Adrenal gland (tissue), 12 donors: ENCODE measurements around the gene TRIM14. TPM values are rescaled to one million over a fixed set of nuclear protein-coding genes. Genes with fewer than 3 reads are reported as not detected.
"Not testable (repeated sequence)": the region's sequence is repeated elsewhere in the genome, so short reads cannot be mapped to it uniquely, and the experiment has no call there.

Experiments used
- DNase-seq, 7 donors: peaks; one replicate each; pipeline ENCODE4 v3.0.0-alpha.2; 2019 to 2020
- H3K27ac ChIP-seq, 5 donors: fragments of 200-600 bp; sonication (generic) in 4 of 5; 1 replicate in 3 of 5; 2 replicates in 2 of 5; pipeline versions ENCODE4 v1.5.1 to v1.8.0; 2016 to 2020; ENCODE audit warnings: mild to moderate bottlenecking in 1 of 5
- H3K27me3 ChIP-seq: fragments of 200-600 bp; 2 replicates; pipeline ENCODE4 v1.8.0; 2021
- H3K36me3 ChIP-seq, 2 donors: fragments of 200-600 bp; replicated peaks in 1 of 2; 1 replicate in 1 of 2; 2 replicates in 1 of 2; pipeline versions ENCODE4 v1.5.1 to v1.8.0; 2018 to 2022
- H3K4me1 ChIP-seq, 2 donors: fragments of 200-600 bp; replicated peaks in 1 of 2; 1 replicate in 1 of 2; 2 replicates in 1 of 2; pipeline versions ENCODE4 v1.5.1 to v1.8.0; 2018 to 2021
- H3K4me3 ChIP-seq, 4 donors: fragments of 200-600 bp; sonication (generic) in 3 of 4; one replicate each; pipeline ENCODE4 v1.5.1; 2016 to 2018
- H3K9me3 ChIP-seq, 3 donors: fragments of 200-600 bp; sonication (generic) in 1 of 3; replicated peaks in 1 of 3; 1 replicate in 2 of 3; 2 replicates in 1 of 3; pipeline versions ENCODE4 v1.5.1 to v1.8.0; 2016 to 2021
- POLR2A ChIP-seq, 2 donors: fragments of 450-650 bp; IDR thresholded peaks; one replicate each; pipeline ENCODE4 v1.6.1; 2017; ENCODE audit warnings: antibody characterized with exemption in 2 of 2, mild to moderate bottlenecking in 2 of 2, moderate library complexity in 1 of 2
- WGBS, 4 donors: extraction: QIAGEN DNeasy Blood & Tissue Kit in 2 of 4; methylation state at CpG; one replicate each; pipeline versions ENCODE4 v1.1.5 to v1.1.7; 2013 to 2017; 5-methylcytosine and 5-hydroxymethylcytosine counted together
- intact Hi-C, 2 donors: fragments of 100-400 bp; cut with DNase I; formaldehyde crosslinking; loops; one replicate each; pipeline versions ENCODE4 v1.14.1 to v1.15.0; 2022 to 2023
- polyA plus RNA-seq, 3 donors: library from polyadenylated mRNA; stranded (reverse); fragments of 200-250 nt in 2 of 3; fragments of 350-450 nt in 1 of 3; fragmentation: Illumina TruSeq in 1 of 3; extraction: RNeasy Lipid Tissue Mini Kit (QIAGEN cat#74804) in 1 of 3; gene quantifications; one replicate each; pipeline ENCODE4 v1.2.3, GENCODE V29; 2013 to 2014
- small RNA-seq, 2 donors: library from RNA; depleted of rRNA; stranded (forward); fragments of <200 nt; gene quantifications; one replicate each; pipeline ENCODE3, GENCODE V24; 2016
- total RNA-seq, 9 donors: library from RNA; depleted of rRNA in 4 of 9; stranded (reverse); fragments of >200 nt in 4 of 9; fragments of 120-200 nt in 1 of 9; fragmentation: NEBNext Ultra II Directional in 1 of 9; extraction: Animal tissue kit (Norgen Biotek cat#: 25700) in 1 of 9; gene quantifications; one replicate each; pipeline versions ENCODE4 v1.1.0 to v1.2.4, GENCODE V29; 2013 to 2023
- TF ChIP-seq, protein P1 (sequence below), 6 experiments: fragments of 450-650 bp in 4 of 6; fragments of 200-600 bp in 2 of 6; sonication (generic) in 1 of 6; IDR thresholded peaks; 1 replicate in 5 of 6; 2 replicates in 1 of 6; pipeline versions ENCODE4 v1.5.1 to v1.8.0; 2016 to 2021; ENCODE audit warnings: antibody characterized with exemption in 6 of 6, mild to moderate bottlenecking in 2 of 6, moderate library complexity in 1 of 6
- donor health status: healthy with polysubstance abuse.
- donor health status: Bipolar disorder and iron deficiency.
- donor health status: DM: yes; HTN: yes; CAD: no.
- donor health status: DM: no; HTN: no; CAD: no.
- donor health status: DM: no; HTN: no; CAD: no.
- donor health status: DM: yes; HTN: yes; CAD: no.

Gene TRIM14
- total and polyA plus RNA-seq, 12 donors = 0.72 to 24.8 (median 13.9) TPM

DNA sequence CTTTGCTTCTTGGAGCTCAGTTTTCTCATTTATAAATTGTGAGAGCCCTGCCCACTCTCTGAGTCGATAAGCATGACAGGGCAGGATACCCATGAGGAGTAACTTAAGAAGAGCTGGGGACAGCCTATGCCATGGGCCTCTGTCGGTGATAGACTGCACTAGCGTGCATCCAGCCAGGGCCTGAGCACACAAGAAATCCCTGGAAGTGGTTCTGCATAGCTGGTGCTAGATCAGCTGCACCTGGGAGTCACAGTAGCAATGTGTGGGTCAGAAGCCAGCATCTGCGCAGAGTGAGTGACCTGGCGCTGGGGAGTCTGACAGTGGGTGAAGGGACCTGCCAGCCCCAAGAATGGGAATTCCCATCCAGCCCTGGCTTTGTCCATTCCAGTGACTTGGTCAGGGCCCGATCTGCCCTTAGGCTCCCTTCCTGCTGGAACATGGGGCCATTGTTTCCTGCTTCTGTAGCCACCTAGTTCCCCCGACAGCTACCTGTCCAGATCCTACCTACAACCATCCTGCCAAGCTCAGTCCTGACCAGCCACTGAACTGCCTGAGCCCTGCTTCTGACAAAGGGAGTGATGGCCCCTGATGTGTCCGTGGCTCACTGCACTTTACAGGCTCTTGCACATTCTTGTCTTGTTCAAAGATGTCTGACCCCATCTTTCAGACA lies 98.4 kb downstream of the TRIM14 start:
- H3K9me3 ChIP-seq = no peaks in the 10 kb centered on the region
- no peaks in the 10 kb centered on the region for H3K27me3 ChIP-seq
- peaks cover 0 to 37% of the 10 kb centered on the region in 2 donors for H3K36me3 ChIP-seq
- WGBS, 4 donors = 93 to 97% (median 96%) methylated on average over 6 to 8 of the region's 8 CpGs
- intact Hi-C loops = no loop called here
- peaks cover 7 to 11% of the 10 kb centered on the region in 2 donors for H3K4me1 ChIP-seq
- TF ChIP-seq, protein P1, sequence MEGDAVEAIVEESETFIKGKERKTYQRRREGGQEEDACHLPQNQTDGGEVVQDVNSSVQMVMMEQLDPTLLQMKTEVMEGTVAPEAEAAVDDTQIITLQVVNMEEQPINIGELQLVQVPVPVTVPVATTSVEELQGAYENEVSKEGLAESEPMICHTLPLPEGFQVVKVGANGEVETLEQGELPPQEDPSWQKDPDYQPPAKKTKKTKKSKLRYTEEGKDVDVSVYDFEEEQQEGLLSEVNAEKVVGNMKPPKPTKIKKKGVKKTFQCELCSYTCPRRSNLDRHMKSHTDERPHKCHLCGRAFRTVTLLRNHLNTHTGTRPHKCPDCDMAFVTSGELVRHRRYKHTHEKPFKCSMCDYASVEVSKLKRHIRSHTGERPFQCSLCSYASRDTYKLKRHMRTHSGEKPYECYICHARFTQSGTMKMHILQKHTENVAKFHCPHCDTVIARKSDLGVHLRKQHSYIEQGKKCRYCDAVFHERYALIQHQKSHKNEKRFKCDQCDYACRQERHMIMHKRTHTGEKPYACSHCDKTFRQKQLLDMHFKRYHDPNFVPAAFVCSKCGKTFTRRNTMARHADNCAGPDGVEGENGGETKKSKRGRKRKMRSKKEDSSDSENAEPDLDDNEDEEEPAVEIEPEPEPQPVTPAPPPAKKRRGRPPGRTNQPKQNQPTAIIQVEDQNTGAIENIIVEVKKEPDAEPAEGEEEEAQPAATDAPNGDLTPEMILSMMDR (IDR thresholded peaks at IDR 0.05) = no peak
- TF ChIP-seq POLR2A (IDR thresholded peaks at IDR 0.05) = no peak
- peak in 1 of 7 donors; percentile 37 for DNase-seq
- H3K4me3 ChIP-seq = no peak overlapping the region
- H3K27ac ChIP-seq = no peak overlapping the region

DNA sequence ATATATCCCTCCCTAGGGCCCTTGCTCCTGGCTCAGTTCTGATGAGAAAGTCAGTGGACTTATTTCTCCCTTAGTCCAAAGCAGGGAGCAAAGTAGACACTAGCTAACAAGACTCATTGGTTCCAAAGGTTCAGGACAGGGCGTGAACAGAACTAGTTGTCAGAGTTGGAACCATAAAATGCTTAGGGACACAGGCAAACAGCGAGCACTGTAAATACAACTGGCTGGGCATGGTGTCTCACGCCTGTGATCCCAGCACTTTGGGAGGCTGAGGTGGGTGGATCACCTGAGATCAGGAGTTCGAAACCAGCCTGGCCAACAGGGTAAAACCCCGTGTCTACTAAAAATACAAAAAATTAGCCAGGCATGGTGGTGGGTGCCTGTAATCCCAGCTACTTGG lies 99.2 kb downstream of the TRIM14 start:
- peaks cover 0 to 44% of the 10 kb centered on the region in 2 donors for H3K36me3 ChIP-seq
- H3K9me3 ChIP-seq, H3K27ac ChIP-seq, H3K4me3 ChIP-seq, H3K27me3 ChIP-seq, intact Hi-C loops: not testable (repeated sequence)
- peaks cover 7 to 11% of the 10 kb centered on the region in 2 donors for H3K4me1 ChIP-seq
- 84 to 98% (median 91%) methylated on average over 5 of the region's 5 CpGs for WGBS, 4 donors
- DNase-seq = peak in 1 of 7 donors; percentile 20

Small RNA genes lying within 50 kb of the gene (small RNA-seq; reads per million reads assigned to genes)
- gene RF00017 (0 reads per million in 2 donors), gene RNU6-918P (0 reads per million in 2 donors)

Other genes starting within 250 kb of the TRIM14 start
- 10 to 100 TPM; 11.4 to 30.3 (median 18.0) TPM for gene TRMO, start 196.7 kb downstream of the TRIM14 start, total RNA-seq
- gene TRMO, start 196.7 kb downstream of the TRIM14 start, polyA plus RNA-seq = 10 to 100 TPM in 1 of 3 donors, 1 to 10 TPM in 2; 7.8 to 40.4 (median 9.5) TPM
- 10 to 100 TPM in 1 of 9 donors, under 1 TPM in 2, not detected in 6; 0.22 to 10.0 (median 0.23) TPM for gene HEMGN, start 181.1 kb downstream of the TRIM14 start, total RNA-seq
- gene HEMGN, start 181.1 kb downstream of the TRIM14 start, polyA plus RNA-seq = not detected
- 100 to 1,000 TPM in 1 of 9 donors, 10 to 100 TPM in 8; 13.4 to 100 (median 23.6) TPM for gene ANP32B, start 135.9 kb downstream of the TRIM14 start, total RNA-seq
- 100 to 1,000 TPM in 2 of 3 donors, 10 to 100 TPM in 1; 72.9 to 156 (median 122) TPM for gene ANP32B, start 135.9 kb downstream of the TRIM14 start, polyA plus RNA-seq
- gene NANS, start 62.5 kb downstream of the TRIM14 start, total RNA-seq = 10 to 100 TPM; 24.2 to 81.5 (median 39.0) TPM
- 10 to 100 TPM; 27.8 to 77.9 (median 38.4) TPM for gene NANS, start 62.5 kb downstream of the TRIM14 start, polyA plus RNA-seq
- gene CORO2A, start 73.4 kb upstream of the TRIM14 start, total RNA-seq = 1 to 10 TPM in 5 of 9 donors, under 1 TPM in 4; 0.06 to 3.2 (median 1.1) TPM
- 1 to 10 TPM in 2 of 3 donors, under 1 TPM in 1; 0.77 to 3.9 (median 1.6) TPM for gene CORO2A, start 73.4 kb upstream of the TRIM14 start, polyA plus RNA-seq
- 10 to 100 TPM in 6 of 9 donors, 1 to 10 TPM in 2, under 1 TPM in 1; 0.67 to 21.9 (median 11.3) TPM for gene TBC1D2, start 136.4 kb upstream of the TRIM14 start, total RNA-seq
- gene TBC1D2, start 136.4 kb upstream of the TRIM14 start, polyA plus RNA-seq = 10 to 100 TPM in 1 of 3 donors, 1 to 10 TPM in 2; 1.5 to 14.3 (median 6.3) TPM